Right lobe of liver (tissue), 4 donors: ENCODE data around the gene SENP6.

Source experiments
- POLR2A ChIP-seq: fragments of 450-650 bp; IDR thresholded peaks from one replicate; pipeline ENCODE4 v1.6.1; 2017; ENCODE audit warnings: antibody characterized with exemption, mild to moderate bottlenecking
- TF ChIP-seq, protein P1 (sequence below), 4 donors: fragments of 200-600 bp in 3 of 4; fragments of 450-650 bp in 1 of 4; IDR thresholded peaks; one replicate each; pipeline versions ENCODE4 v1.5.1 to v1.8.0; 2016 to 2022; ENCODE audit warnings: antibody characterized with exemption in 4 of 4, mild to moderate bottlenecking in 2 of 4
- donor health status: DM: no; HTN: no; CAD: no.
- donor health status: DM: no; HTN: no; CAD: no.
- donor health status: DM: no; HTN: yes; CAD: no.

DNA sequence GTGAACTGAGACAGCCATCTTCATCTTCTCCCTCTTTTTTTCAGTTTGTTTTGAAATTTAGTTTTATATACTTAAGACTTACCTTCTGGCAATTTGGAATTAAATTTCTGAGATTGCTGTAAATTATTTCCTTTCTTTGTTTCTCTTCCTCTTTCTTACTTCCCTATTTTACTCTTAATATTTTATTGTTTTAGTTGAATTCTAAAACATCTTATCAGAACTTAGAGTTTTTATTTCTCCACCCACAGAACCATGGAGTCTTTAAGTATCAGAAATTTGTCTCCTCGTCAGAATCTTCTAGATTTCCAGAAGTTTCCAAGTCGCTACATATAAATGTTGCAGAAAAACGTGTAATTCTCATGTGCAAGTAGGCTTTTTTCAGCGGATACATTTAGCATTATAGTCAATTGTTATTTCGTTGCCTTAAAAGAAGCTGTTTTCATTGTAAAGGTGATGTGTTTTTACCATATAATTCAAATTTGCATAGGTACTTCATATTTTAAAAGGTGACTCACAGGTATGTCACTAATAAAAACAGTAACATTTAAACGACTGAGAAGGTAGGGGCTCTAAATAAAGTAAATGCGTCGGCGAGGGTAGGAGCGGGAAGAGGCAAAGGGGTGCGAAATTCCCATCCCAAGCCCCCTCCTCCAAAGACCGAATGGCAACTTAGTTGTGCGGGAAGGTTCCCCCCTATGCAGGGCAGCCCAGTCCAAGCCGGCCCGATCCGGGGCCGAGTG lies 146.5 kb downstream of the SENP6 start:
- TF ChIP-seq, protein P1, sequence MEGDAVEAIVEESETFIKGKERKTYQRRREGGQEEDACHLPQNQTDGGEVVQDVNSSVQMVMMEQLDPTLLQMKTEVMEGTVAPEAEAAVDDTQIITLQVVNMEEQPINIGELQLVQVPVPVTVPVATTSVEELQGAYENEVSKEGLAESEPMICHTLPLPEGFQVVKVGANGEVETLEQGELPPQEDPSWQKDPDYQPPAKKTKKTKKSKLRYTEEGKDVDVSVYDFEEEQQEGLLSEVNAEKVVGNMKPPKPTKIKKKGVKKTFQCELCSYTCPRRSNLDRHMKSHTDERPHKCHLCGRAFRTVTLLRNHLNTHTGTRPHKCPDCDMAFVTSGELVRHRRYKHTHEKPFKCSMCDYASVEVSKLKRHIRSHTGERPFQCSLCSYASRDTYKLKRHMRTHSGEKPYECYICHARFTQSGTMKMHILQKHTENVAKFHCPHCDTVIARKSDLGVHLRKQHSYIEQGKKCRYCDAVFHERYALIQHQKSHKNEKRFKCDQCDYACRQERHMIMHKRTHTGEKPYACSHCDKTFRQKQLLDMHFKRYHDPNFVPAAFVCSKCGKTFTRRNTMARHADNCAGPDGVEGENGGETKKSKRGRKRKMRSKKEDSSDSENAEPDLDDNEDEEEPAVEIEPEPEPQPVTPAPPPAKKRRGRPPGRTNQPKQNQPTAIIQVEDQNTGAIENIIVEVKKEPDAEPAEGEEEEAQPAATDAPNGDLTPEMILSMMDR (IDR thresholded peaks at IDR 0.05), result no peak
- no peak for TF ChIP-seq POLR2A
